Activated CD4-positive, alpha-beta memory T cell treated with anti-CD3 and anti-CD28 coated beads for 36 hours (primary cell): ENCODE data around the gene MIER2. TPM values are rescaled to one million over a fixed set of nuclear protein-coding genes. Genes with fewer than 3 reads are reported as not detected.
"Not testable (repeated sequence)": the region's sequence is repeated elsewhere in the genome, so short reads cannot be mapped to it uniquely, and the experiment has no call there.

Experiments
- CTCF ChIA-PET: fragments of 350-600 bp; sonication (Branson Sonifier 250); formaldehyde crosslinking; loops from one replicate; lab custom pipeline; 2021; ENCODE audit warnings: antibody characterized with exemption, inconsistent platforms; lab: Charles Lee
- POLR2A ChIA-PET: fragments of 350-600 bp; sonication (Branson Sonifier 250); formaldehyde crosslinking; loops from one replicate; lab custom pipeline; 2021; ENCODE audit warnings: antibody characterized with exemption; lab: Charles Lee
- DNase-seq: peaks from one replicate; pipeline ENCODE4 v3.0.0-alpha.2; 2020
- H3K27ac Mint-ChIP-seq: one replicate; pipeline ENCODE4 v1.8.0; 2021; ENCODE audit warnings: mixed read lengths
- H3K27me3 Mint-ChIP-seq: one replicate; pipeline ENCODE4 v1.8.0; 2021; ENCODE audit warnings: mixed read lengths
- H3K36me3 Mint-ChIP-seq: one replicate; pipeline ENCODE4 v1.8.0; 2021; ENCODE audit warnings: mixed read lengths
- H3K4me1 Mint-ChIP-seq: one replicate; pipeline ENCODE4 v1.8.0; 2021; ENCODE audit warnings: low read depth, mixed read lengths
- H3K4me3 Mint-ChIP-seq: one replicate; pipeline ENCODE4 v1.8.0; 2021; ENCODE audit warnings: mild to moderate bottlenecking, mixed read lengths
- H3K9me3 Mint-ChIP-seq: one replicate; pipeline ENCODE4 v1.8.0; 2021; ENCODE audit warnings: mixed read lengths
- intact Hi-C: fragments of 100-400 bp; cut with micrococcal nuclease; formaldehyde crosslinking; loops from one replicate; pipeline ENCODE4 v1.15.1; 2023
- total RNA-seq, 2 experiments: library from RNA; stranded (reverse); gene quantifications; one replicate each; pipeline ENCODE4 v1.2.3, GENCODE V29; 2021

MIER2 gene
- total RNA-seq, 2 experiments from 2014 or later: 22.1 to 23.1 TPM

GRCh38 chr19:386632-387301 is 42.2 kb upstream of the MIER2 start:
- Mint-ChIP-seq H3K27me3 (peaks cover 37% of the 10 kb centered on the region), H3K4me1 (peaks cover 24% of the 10 kb centered on the region)
- POLR2A ChIA-PET, intact Hi-C loops, DNase-seq, H3K9me3 Mint-ChIP-seq, H3K4me3 Mint-ChIP-seq, H3K36me3 Mint-ChIP-seq, CTCF ChIA-PET, H3K27ac Mint-ChIP-seq: not testable (repeated sequence)

- H3K36me3 Mint-ChIP-seq, DNase-seq, CTCF ChIA-PET, intact Hi-C loops, POLR2A ChIA-PET, H3K9me3 Mint-ChIP-seq, H3K27ac Mint-ChIP-seq, H3K4me3 Mint-ChIP-seq: not testable (repeated sequence)
- peaks cover 24% of the 10 kb centered on the region for H3K4me1 Mint-ChIP-seq
- H3K27me3 Mint-ChIP-seq: peaks cover 37% of the 10 kb centered on the region
These were observed 41.6 kb upstream of the MIER2 start for GRCh38 chr19:386189-386588.

- no peaks in the 10 kb centered on the region for H3K9me3 Mint-ChIP-seq
- intact Hi-C loops: no loop called here
- no peak overlapping the region for H3K4me3 Mint-ChIP-seq
- H3K27me3 Mint-ChIP-seq: peaks cover 37% of the 10 kb centered on the region
- H3K36me3 Mint-ChIP-seq: peaks cover 6% of the 10 kb centered on the region
- H3K4me1 Mint-ChIP-seq: peaks cover 24% of the 10 kb centered on the region
- ChIA-PET CTCF (interaction anchor here (1.2 to 1.4 kb wide), 3 partner anchors 13 to 126 kb away, joined by 3 to 5 read pairs (median 3); no protein-coding TSS in a partner anchor), POLR2A (no interaction called here)
- no peak overlapping the region for H3K27ac Mint-ChIP-seq
- DNase-seq: peak; percentile 52
These were observed 40.2 kb upstream of the MIER2 start for GRCh38 chr19:384799-385169.

- peaks cover 6% of the 10 kb centered on the region for H3K36me3 Mint-ChIP-seq
- DNase-seq: peak; percentile 21
- intact Hi-C loops: loop anchor here (2.0 kb wide), 1 partner anchor 123 kb away; the partner anchor contains the start of gene TPGS1
- H3K27ac Mint-ChIP-seq: no peak overlapping the region
- ChIA-PET CTCF (interaction anchor here (1.2 to 1.4 kb wide), 3 partner anchors 13 to 127 kb away, joined by 3 to 5 read pairs (median 3); no protein-coding TSS in a partner anchor), POLR2A (no interaction called here)
- H3K4me3 Mint-ChIP-seq: no peak overlapping the region
- peaks cover 34% of the 10 kb centered on the region for H3K27me3 Mint-ChIP-seq
- H3K4me1 Mint-ChIP-seq: peaks cover 24% of the 10 kb centered on the region
- no peaks in the 10 kb centered on the region for H3K9me3 Mint-ChIP-seq
These were observed 39.6 kb upstream of the MIER2 start for GRCh38 chr19:383922-384798.

- Mint-ChIP-seq H3K4me3 (peak overlapping the region; percentile 53), H3K36me3 (peaks cover 6% of the 10 kb centered on the region), H3K27ac (peak overlapping the region; percentile 63), H3K9me3 (no peaks in the 10 kb centered on the region), H3K4me1 (peaks cover 24% of the 10 kb centered on the region), H3K27me3 (peaks cover 34% of the 10 kb centered on the region)
- DNase-seq: no peak
- ChIA-PET CTCF (interaction anchor here (1.0 kb wide), 3 partner anchors 124 to 128 kb away, joined by 3 to 6 read pairs (median 5); no protein-coding TSS in a partner anchor), POLR2A (interaction anchor here (0.8 kb wide), 2 partner anchors 40 to 105 kb away, joined by 3 read pairs; no protein-coding TSS in a partner anchor)
- intact Hi-C loops: loop anchor here (2.0 kb wide), 1 partner anchor 124 kb away; the partner anchor contains the start of gene TPGS1
These were observed 38.4 kb upstream of the MIER2 start for GRCh38 chr19:383040-383439.

- peak; percentile 70 for DNase-seq
- Mint-ChIP-seq H3K27me3 (peaks cover 36% of the 10 kb centered on the region), H3K27ac (peak overlapping the region; percentile 63), H3K4me3 (peak overlapping the region; percentile 53), H3K4me1 (peaks cover 24% of the 10 kb centered on the region)
- H3K9me3 Mint-ChIP-seq, H3K36me3 Mint-ChIP-seq: not testable (repeated sequence)
- CTCF ChIA-PET: interaction anchor here (1.0 kb wide), 3 partner anchors 124 to 128 kb away, joined by 3 to 6 read pairs (median 5); no protein-coding TSS in a partner anchor
- POLR2A ChIA-PET: interaction anchor here (0.8 kb wide), 2 partner anchors 39 to 105 kb away, joined by 3 read pairs; no protein-coding TSS in a partner anchor
- intact Hi-C loops: loop anchor here (2.0 kb wide), 1 partner anchor 124 kb away; the partner anchor contains the start of gene TPGS1
These were observed 38.0 kb upstream of the MIER2 start for GRCh38 chr19:382578-382977.

GRCh38 chr19:381901-382300 is 37.3 kb upstream of the MIER2 start:
- H3K9me3 Mint-ChIP-seq, H3K4me3 Mint-ChIP-seq, H3K27ac Mint-ChIP-seq, H3K36me3 Mint-ChIP-seq, POLR2A ChIA-PET: not testable (repeated sequence)
- CTCF ChIA-PET: interaction anchor here (1.0 kb wide), 3 partner anchors 125 to 129 kb away, joined by 3 to 6 read pairs (median 5); no protein-coding TSS in a partner anchor
- Mint-ChIP-seq H3K4me1 (peaks cover 24% of the 10 kb centered on the region), H3K27me3 (peaks cover 34% of the 10 kb centered on the region)
- DNase-seq: peak; percentile 39
- intact Hi-C loops: loop anchor here (2.0 kb wide), 1 partner anchor 125 kb away; the partner anchor contains the start of gene TPGS1

- intact Hi-C loops, H3K9me3 Mint-ChIP-seq, H3K36me3 Mint-ChIP-seq, H3K27ac Mint-ChIP-seq, POLR2A ChIA-PET, H3K4me3 Mint-ChIP-seq: not testable (repeated sequence)
- Mint-ChIP-seq H3K4me1 (peaks cover 24% of the 10 kb centered on the region), H3K27me3 (peaks cover 27% of the 10 kb centered on the region)
- CTCF ChIA-PET: interaction anchor here (0.7 kb wide), 1 partner anchor 130 kb away, joined by 3 read pairs; no protein-coding TSS in a partner anchor
- peak; percentile 22 for DNase-seq
These were observed 36.1 kb upstream of the MIER2 start for GRCh38 chr19:380618-381219.

GRCh38 chr19:379796-380195 is 35.2 kb upstream of the MIER2 start:
- intact Hi-C loops: no loop called here
- H3K27ac Mint-ChIP-seq: no peak overlapping the region
- ChIA-PET CTCF (no interaction called here), POLR2A (interaction anchor here (0.6 kb wide), 1 partner anchor 146 kb away, joined by 3 read pairs; no protein-coding TSS in a partner anchor)
- peaks cover 6% of the 10 kb centered on the region for H3K36me3 Mint-ChIP-seq
- H3K9me3 Mint-ChIP-seq: no peaks in the 10 kb centered on the region
- H3K4me3 Mint-ChIP-seq: no peak overlapping the region
- peaks cover 24% of the 10 kb centered on the region for H3K4me1 Mint-ChIP-seq
- no peak for DNase-seq
- H3K27me3 Mint-ChIP-seq: peaks cover 26% of the 10 kb centered on the region

- Mint-ChIP-seq H3K27me3 (peaks cover 21% of the 10 kb centered on the region), H3K27ac (no peak overlapping the region), H3K4me1 (peaks cover 15% of the 10 kb centered on the region), H3K36me3 (peaks cover 2% of the 10 kb centered on the region), H3K9me3 (no peaks in the 10 kb centered on the region), H3K4me3 (no peak overlapping the region)
- ChIA-PET CTCF (no interaction called here), POLR2A (no interaction called here)
- intact Hi-C loops: no loop called here
- DNase-seq: no peak
These were observed 34.1 kb upstream of the MIER2 start for GRCh38 chr19:378706-379105.

GRCh38 chr19:377801-378581 is 33.4 kb upstream of the MIER2 start:
- no peak overlapping the region for H3K4me3 Mint-ChIP-seq
- H3K36me3 Mint-ChIP-seq: peaks cover 2% of the 10 kb centered on the region
- H3K27me3 Mint-ChIP-seq: peaks cover 22% of the 10 kb centered on the region
- H3K9me3 Mint-ChIP-seq: no peaks in the 10 kb centered on the region
- intact Hi-C loops: no loop called here
- peaks cover 8% of the 10 kb centered on the region for H3K4me1 Mint-ChIP-seq
- ChIA-PET POLR2A (no interaction called here), CTCF (no interaction called here)
- peak; percentile 4 for DNase-seq
- H3K27ac Mint-ChIP-seq: no peak overlapping the region
